Keratinocyte (primary cell): ENCODE data around the gene ENTR1.

Source experiments
- EZH2 ChIP-seq: IDR thresholded peaks from one replicate; pipeline ENCODE4 v1.6.1; 2012; ENCODE audit warnings: inconsistent platforms, mild to moderate bottlenecking, low read length, moderate library complexity
- TF ChIP-seq, protein P1 (sequence below), 3 experiments: IDR thresholded peaks in 1 of 3; conservative IDR thresholded peaks in 1 of 3; optimal IDR thresholded peaks in 1 of 3; 2 replicates in 2 of 3; 3 replicates in 1 of 3; pipeline versions ENCODE3 to v1.5.1; 2011; ENCODE audit warnings: low read length in 3 of 3, mild to moderate bottlenecking in 3 of 3, moderate library complexity in 2 of 3, control low read depth in 1 of 3, inconsistent platforms in 1 of 3; ENCODE audit not compliant: insufficient read depth in 2 of 3; ENCODE audit errors: extremely low read depth in 1 of 3

DNA sequence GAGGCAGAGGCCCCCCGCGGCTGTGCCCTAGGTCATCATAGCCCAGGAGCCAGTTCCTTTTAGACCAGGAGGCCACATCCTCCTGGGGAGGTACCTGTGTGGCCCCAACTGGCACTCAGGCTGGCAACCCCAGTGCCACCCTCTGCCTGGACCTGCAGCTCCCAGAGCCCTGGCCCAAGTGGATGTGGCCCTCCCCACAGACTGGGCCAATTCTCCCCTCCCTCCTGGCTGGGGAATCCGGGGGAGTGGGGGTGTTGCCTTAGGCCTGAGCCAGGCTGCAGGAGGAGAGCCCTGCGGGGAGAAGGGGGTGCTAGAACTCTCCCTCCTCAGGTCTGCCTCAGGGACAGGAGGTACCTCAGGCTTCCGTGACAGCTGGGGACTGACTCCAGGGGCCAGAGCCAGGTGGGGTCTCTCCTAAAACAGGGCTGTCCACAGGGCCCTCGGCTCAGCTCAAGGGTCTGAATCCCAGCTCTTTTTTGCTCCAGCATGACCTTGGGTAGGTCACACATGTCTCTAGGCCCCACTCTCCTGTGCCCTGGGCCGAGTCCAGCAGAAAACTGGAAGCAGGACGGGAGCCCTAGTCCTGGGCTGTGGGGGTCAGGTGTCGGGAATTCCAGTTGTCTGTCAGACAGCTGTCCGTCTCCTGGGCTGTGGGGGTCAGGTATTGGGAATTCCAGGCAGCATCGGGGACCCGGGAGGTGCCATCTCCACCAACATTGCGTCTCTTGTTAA is 56.5 kb downstream of the ENTR1 start:
- TF ChIP-seq, protein P1, sequence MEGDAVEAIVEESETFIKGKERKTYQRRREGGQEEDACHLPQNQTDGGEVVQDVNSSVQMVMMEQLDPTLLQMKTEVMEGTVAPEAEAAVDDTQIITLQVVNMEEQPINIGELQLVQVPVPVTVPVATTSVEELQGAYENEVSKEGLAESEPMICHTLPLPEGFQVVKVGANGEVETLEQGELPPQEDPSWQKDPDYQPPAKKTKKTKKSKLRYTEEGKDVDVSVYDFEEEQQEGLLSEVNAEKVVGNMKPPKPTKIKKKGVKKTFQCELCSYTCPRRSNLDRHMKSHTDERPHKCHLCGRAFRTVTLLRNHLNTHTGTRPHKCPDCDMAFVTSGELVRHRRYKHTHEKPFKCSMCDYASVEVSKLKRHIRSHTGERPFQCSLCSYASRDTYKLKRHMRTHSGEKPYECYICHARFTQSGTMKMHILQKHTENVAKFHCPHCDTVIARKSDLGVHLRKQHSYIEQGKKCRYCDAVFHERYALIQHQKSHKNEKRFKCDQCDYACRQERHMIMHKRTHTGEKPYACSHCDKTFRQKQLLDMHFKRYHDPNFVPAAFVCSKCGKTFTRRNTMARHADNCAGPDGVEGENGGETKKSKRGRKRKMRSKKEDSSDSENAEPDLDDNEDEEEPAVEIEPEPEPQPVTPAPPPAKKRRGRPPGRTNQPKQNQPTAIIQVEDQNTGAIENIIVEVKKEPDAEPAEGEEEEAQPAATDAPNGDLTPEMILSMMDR (optimal IDR thresholded peaks at IDR 0.05 in 1 of 3, IDR thresholded peaks at IDR 0.05 in 1 of 3, conservative IDR thresholded peaks at IDR 0.05 in 1 of 3; ENCODE audit: extremely low read depth in 1 of 3, insufficient read depth in 2 of 3, low read length in 3 of 3), result no peak
- TF ChIP-seq EZH2, result no peak
